Posterior vena cava (tissue), 2 donors: ENCODE results near the gene TCF7. TPM values are rescaled to one million over a fixed set of nuclear protein-coding genes. Genes with fewer than 3 reads are reported as not detected.
"Not testable (repeated sequence)": the region's sequence is repeated elsewhere in the genome, so short reads cannot be mapped to it uniquely, and the experiment has no call there.

Experiments
- DNase-seq: peaks from one replicate; pipeline ENCODE4 v3.0.0-alpha.2; 2020; ENCODE audit warnings: low spot score
- intact Hi-C, 2 donors: fragments of 100-400 bp; cut with DNase I; formaldehyde crosslinking; loops; one replicate each; pipeline versions ENCODE4 v1.14.1 to v1.14.2; 2022 to 2023
- total RNA-seq, 2 donors: library from RNA; stranded (reverse); fragmentation: NEBNext Ultra II Directional; extraction: Animal tissue kit (Norgen Biotek cat#: 25700); gene quantifications; one replicate each; pipeline ENCODE4 v1.2.1, GENCODE V29; 2021
- donor health status: DM: yes; HTN: yes; CAD: no.
- donor health status: DM: yes; HTN: yes; CAD: no.

The TCF7 gene
- total RNA-seq, 2 donors from 2014 or later: 1.0 to 1.6 TPM

DNA sequence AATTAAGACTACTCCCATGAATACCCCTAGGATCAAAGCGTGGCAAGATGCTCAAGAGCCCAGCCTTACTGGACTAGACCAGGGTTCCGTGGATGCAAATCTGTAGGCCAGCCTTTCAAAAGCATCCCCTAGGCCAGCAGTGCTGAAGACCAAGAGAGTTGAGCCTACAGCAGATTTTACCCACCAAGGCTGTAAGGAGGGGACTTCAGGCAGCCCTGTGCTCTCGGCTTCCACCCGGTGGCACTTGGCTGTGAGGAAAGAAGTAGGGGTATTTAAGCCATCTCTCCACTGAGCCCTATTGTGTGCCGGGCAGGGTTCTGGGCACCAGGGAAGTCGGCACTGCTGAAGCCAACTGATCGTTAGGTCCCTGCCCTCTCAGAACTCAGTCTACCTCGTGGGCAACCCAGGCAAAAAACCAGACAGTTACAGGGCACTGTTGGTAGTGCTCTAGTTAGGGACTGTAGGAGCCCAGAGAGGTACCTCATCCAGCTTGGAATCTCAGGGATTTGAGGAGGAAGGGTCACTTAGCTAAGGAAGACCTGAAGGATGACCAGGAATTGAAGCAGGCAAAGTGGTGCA lies 25.5 kb downstream of the TCF7 start:
- DNase-seq: peak; percentile 34
- intact Hi-C loops: loop anchor here (2.0 to 5.0 kb wide), 2 partner anchors 98 to 99 kb away; no protein-coding TSS in a partner anchor

DNA sequence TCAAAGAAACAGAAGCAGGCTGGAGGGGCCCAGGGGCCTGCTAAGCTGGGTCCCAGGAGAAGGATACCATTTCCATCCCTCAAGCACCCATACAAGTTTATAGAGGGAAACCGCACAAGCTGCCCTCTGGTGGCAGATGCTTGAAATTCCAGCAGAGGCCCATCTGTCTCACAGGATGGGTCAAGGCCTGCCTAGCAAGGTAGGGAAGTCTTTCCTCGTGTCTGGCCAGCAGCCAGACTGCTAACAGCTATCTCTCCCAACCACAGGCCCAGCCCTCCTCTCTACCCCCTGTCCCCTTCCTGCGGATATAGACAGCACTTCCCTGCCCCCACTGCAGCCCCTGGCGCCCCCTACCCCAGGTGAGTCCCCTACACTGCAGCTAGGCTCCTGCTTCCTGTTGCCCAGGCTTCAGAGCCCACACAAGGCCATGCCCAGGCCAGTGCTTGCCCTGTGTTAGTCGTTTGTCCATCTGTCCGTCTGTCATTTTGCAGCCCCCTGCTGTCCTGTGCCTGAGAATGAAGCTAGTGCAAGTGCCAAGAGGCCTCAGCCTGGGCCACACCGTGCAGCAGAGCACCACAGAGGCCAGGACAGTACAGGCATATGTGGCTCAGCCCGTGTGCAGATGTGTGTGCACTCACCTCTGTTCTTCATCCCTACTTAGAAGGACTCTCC lies 26.2 kb downstream of the TCF7 start:
- intact Hi-C loops: loop anchor here (2.0 to 5.0 kb wide), 2 partner anchors 98 to 100 kb away; no protein-coding TSS in a partner anchor
- DNase-seq: peak; percentile 85

DNA sequence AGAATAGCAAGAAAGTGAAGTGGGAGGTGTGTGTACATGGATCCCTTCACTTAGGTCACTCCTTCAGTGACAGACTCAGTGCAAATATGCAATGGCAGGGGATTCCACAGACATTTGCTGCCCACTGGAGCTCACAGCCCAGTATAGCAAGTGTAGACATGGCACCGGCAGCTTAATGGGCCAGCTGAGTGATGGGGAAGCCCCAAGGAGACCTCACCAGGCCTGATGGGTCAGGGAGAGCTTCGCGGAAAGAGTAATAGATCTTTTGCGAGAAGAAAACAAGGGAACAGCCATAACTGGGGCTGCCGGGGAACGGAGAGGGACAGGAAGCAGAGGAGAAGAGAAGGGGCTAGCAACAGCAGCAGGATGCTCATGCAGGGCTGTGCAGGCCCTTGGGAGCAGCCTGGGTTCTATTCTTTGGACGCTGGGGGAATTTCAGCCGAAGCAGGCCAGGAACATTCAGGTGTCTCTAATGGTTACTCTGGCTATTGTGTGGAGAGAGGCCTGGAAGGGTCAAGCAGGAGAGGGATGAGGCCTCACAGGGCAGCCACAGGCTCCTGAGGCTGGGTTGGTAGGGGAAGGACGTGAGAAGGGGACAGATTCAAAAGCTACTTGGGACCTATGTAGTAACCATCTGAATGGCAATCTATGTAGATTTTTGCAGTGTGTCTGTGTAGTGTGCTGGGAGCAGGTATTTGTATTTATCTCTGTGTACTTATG lies 27.0 kb downstream of the TCF7 start:
- peak; percentile 56 for DNase-seq
- intact Hi-C loops: loop anchor here (2.0 to 5.0 kb wide), 2 partner anchors 99 to 101 kb away; no protein-coding TSS in a partner anchor

DNA sequence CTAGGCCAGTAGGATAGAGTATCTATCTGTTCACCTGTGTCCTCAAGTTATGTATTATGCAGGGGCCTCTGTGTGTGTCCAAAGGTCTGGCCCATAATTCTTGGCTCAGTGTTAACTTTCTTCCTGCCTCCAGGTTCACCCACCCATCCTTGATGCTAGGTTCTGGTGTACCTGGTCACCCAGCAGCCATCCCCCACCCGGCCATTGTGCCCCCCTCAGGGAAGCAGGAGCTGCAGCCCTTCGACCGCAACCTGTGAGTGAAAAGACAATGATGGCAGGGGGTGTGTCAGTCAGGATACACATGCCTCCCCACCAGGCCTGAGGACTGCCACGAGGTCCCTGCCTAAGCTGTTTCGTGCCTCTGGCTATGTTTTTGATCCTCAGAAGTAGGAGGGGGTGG lies 27.6 kb downstream of the TCF7 start:
- intact Hi-C loops: loop anchor here in 1 of 2 donors (5.0 kb wide), 1 partner anchor 100 kb away; no protein-coding TSS in a partner anchor
- peak; percentile 72 for DNase-seq

DNA sequence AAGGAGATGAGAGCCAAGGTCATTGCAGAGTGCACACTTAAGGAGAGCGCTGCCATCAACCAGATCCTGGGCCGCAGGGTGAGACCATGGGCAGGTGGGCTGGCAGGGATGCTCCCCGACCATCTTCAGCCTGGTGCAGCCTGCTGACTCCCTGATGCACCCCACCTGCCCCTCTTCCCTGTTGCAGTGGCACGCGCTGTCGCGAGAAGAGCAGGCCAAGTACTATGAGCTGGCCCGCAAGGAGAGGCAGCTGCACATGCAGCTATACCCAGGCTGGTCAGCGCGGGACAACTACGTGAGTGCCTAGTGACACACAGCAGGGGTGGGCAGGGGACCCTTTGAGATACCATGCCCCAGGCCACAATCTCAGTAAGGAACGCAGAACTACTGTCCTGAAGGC lies 28.3 kb downstream of the TCF7 start:
- intact Hi-C loops: loop anchor here in 1 of 2 donors (5.0 kb wide), 1 partner anchor 101 kb away; no protein-coding TSS in a partner anchor
- peak; percentile 64 for DNase-seq

DNA sequence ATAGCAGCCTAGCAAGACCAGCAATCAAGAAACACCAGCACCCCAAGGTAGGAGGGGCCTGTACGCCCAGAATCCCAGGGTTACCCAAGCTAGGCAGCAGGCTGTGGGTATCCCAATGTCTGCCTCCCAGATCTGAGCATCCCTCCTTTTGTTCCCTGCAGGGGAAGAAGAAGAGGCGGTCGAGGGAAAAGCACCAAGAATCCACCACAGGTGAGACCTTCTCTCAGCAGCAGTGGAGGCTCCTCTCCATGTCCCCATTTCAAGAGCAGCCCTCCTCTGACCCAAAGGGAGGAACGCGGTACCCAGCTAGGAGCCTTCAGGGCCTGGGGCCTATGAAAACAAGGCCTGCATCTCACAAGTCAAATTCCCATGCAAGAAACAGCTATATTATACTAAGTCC lies 28.9 kb downstream of the TCF7 start:
- peak; percentile 26 for DNase-seq
- intact Hi-C loops: loop anchor here in 1 of 2 donors (5.0 kb wide), 1 partner anchor 101 kb away; no protein-coding TSS in a partner anchor

DNA sequence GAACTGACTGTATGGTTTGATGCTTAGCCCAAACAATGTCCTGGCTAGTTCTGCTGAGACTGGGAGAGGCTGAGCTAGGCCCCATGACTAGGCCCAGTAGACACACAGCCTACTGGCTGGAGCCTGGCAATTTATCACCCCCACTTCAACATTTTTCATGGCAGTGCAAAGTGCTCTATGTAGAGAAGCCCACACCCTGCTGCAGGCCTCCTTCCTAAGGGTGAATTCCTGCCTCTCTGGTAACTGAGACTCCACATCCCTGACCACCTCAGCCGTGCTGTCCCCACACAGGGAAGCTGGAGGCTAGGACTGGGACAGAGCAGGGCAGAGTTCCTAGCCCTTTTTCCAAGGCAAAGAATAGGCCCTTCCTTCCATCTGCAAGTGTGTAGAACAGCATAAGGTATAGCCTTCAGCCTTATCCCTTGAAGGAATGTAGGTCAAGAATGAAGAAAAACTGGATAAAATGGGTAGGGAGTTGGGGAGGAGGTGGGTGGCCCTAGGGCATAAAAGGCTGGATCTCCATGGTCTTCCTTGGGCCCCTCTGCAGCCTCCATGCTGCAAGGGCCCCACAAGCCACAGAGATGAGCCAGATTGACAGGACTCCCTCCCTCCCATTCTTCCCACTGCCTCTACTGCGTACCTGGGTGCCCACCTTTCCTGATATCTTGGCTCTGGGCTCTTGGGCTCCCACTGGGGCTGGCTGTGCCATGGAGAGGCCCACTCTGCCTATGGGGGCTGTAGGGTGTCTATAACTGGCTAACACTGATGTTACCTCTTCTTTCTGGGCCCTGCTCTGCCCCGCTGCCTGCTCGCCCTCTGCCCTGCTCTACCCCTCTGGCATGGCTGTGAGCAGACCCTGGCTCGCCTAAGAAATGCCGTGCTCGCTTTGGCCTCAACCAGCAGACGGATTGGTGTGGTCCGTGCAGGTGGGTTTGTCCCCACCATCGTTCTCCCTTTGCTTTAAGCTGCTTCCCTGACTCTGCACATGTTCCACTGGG lies 29.8 kb downstream of the TCF7 start:
- intact Hi-C loops: loop anchor here in 1 of 2 donors (5.0 kb wide), 1 partner anchor 102 kb away; no protein-coding TSS in a partner anchor
- peak; percentile 74 for DNase-seq

DNA sequence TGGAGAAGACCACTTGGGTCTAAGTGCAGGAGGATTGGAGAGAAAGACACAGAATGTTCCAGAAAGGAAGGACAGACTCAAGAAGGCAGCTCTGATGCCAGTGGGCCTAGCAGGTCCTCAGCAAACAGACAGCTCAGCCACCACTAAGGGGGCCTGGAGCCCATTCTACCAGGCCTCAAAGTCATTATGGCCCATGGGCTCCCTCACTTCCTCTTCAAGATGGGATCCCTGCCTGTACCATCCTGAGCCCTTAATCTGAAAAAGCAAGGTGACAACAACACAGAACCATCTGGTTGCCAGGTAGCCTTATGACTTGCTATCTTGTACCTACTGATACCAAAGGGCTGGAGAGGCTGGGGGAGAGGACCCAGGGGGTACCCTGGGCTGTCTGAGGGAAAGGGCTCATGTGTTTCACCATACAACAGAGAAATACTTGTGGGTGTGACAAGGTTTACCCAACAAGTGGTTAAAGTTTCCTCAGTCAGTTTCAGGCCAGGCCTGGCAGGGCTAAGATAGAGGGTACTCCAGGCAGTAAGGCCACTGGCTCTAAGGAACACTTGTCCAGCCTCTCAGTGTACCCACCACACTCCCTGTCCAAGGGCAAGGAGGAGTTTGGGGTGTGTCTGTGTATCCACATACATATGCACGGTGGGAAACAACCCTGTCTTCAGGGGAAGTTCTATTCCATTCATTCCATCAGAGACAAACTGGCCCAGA lies 30.7 kb downstream of the TCF7 start:
- DNase-seq: no peak
- intact Hi-C loops: no loop called here

DNA sequence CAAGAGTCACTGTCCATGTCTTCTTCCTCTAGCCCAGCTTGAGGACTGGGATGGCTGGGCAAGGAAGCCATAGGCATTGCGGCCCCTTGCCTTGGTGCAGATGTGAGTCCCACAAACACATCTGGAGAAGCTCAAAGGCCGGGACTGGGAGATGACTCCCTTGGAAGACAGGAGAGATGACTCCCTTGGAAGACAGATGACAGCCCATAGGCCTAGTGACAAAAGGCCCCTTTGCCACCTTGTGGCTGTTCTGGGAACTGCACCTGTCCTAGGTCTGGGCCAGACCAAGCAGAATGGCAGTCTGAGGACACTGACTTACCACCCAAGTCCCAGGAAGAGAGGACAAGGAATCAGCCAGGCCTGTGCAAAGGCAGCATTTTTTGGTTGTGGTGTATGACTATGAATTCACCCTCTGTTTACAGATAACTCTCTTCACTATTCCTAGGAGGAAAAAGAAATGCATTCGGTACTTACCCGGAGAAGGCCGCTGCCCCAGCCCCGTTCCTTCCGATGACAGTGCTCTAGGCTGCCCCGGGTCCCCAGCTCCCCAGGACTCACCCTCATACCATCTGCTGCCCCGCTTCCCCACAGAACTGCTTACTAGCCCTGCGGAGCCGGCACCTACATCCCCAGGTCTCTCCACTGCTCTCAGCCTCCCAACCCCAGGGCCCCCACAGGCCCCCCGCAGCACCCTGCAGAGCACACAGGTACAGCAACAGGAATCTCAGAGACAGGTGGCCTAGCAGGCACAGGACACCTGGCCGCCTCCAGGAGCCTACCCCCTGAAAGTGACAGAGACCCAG lies 31.5 kb downstream of the TCF7 start:
- DNase-seq: peak; percentile 92
- intact Hi-C loops: no loop called here

DNA sequence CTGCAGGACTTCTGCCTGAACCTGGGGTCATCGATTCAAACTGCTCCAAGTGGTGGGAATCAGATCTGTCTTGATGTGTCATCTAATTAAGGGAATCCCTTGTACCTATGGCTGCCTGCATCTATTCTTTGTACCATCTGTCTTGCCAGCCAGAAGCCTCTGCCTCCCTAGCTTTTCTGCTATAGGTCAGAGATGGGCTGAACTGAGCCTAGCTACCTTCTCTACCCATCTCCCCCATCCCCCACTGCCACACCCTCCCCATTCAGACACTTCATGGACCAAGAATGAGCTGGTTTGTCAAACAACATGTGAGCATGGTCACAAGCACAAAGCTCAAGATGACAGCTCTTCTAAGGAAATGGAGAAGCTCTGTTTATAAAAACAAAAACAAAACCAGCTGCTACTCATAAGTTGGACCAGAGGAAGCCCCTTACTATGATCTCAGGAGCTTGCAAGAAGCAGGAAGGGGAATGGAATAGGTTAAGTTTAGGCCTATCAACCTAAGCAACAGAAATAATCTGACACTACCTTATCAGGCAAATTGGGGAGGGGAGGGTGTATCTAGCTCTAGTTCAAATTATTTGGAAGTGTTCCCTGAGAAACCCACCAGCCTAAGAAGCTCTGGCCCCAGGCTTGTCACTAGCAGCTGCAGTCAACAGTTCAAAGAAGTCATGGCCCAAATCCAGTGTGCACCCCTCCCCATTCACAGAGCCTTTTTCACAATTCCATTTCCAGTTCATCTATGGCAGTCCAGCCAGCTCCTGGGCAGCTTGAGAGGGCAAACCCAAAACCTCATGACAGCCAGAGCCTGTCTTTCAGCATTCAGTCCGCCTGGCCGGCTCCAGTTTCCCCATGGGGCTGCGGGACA lies 32.4 kb downstream of the TCF7 start:
- no peak for DNase-seq
- intact Hi-C loops: no loop called here

DNA sequence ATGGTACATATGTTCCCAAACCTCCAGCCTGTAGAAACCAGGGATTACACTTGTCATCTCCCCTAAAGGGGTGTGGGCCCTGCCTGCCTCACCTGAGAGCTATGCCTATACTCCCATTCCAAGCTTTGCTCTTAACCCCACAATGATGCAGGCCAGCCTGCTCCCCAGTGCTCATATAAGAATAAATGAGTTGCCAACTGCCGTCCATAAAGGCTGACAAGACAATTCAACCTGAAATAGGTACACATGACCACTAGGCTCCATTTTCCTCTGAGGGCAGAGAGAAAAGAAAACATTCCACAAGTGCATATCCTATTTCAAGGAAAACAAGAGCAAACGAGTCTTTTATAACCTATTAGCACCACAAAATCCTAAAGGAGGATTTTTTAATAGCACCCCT lies 33.8 kb downstream of the TCF7 start:
- intact Hi-C loops: no loop called here
- no peak for DNase-seq

DNA sequence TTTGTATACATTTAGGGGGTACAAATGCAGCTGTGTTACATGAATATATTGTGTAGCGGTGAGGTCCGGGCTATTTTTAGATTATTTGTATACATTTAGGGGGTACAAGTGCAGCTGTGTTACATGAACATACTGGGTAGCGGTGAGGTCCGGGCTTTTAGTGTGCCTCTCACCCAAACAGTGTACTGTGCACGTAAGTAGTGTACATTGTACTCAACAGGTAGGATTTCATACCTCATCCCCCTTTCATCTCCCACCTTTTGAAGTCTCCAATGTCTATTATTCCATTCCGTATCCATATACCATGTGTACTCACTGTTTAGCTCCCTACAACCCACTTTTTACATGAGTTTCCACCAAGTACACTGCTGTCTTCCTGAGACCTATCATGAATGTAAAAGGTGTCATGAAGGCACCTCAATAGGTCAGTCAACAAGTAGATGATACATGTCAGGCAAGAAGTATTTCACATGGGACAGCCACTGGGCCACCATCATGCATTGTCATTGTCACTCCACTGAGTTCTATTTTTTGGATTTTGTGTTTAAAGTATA lies 34.6 kb downstream of the TCF7 start:
- intact Hi-C loops: no loop called here

DNA sequence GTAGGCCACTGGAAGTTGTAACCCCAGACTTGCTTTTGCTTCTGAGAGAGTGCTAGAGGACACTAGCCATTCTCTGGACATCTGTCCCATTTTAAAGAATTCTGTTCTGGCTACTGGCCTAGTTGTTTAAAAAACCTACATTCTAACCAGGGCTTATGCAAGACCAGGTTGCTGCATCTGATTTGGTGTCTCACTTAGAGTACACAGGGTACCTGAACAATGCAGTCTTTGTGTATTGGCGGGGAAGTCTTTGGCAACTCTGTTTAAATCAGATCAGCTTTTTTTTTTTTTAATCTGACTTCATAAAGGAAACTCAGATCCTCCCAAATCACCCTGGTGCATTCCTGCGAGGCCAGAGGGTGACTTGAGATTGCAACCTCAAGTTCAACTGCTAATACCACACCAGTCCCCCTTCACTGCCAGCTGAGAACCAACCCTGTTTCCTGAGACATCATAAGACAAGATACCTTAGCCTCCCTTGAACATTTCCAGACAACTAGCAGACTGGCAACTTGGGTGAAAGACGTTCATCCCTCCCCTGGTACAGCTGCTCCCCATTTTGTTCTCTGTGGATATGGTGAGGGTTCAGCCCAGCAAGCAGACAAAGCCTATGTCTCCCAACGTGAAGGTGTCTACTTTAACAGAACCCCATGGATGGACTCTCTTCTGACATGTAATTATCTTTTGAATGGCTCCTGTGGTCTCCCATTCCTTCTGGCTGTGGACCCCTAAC lies 35.3 kb downstream of the TCF7 start:
- intact Hi-C loops: no loop called here
- DNase-seq: no peak

More for the DNA sequence above, 34.6 kb downstream of the TCF7 start:
- no peak for DNase-seq

DNA sequence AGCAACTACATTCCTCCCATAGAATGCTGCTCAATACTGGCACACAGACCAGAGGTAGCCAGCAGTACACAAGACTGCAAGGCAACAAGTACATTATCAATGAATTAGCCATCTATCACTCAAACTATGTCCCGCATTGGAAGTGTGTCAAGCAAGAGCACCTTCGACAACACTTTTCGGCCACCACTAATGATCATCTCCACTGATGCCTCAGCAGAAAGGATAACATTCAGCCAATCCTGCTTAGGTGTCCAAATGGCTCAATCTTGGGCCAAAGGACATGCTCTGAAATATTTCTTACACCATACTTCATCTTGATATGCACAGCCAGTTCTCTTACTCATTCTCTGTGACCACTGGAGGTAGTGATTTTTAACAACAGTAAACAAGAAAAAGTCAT lies 37.2 kb downstream of the TCF7 start:
- DNase-seq: no peak
- intact Hi-C loops: no loop called here

DNA sequence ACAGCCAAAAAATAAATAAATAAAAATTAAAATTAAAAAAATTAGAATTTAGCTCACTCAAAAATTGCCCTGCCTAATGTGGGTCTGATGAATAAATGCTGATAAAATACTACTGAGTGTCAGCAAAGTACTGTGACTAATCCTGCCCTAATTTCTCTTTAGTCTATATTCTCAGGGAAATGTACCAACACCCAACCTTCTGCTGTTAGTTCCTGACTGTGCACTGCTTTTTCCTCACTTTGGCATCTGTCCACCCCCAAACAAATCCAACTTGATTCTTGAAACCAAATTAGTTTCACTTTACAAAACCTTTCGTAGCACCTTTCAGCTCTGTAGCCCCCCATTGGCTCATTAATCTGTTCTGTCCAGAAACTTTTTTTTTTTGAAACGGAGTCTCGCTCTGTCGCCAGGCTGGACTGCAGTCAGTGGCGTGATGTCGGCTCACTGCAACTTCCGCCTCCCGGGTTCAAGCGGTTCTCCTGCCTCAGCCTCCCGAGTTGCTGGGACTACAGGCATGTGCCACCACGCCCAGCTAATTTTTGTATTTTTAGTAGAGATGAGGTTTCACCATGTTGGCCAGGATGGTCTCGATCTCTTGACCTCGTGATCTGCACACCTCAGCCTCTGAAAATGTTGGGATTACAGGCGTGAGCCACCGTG lies 37.8 kb downstream of the TCF7 start:
- intact Hi-C loops, DNase-seq: not testable (repeated sequence)
